Measurements from ENCODE around the gene CNOT8. TPM values are rescaled to one million over a fixed set of nuclear protein-coding genes. Genes with fewer than 3 reads are reported as not detected.
"Not testable (repeated sequence)": the region's sequence is repeated elsewhere in the genome, so short reads cannot be mapped to it uniquely, and the experiment has no call there.

The CNOT8 gene
- total RNA-seq, 2 experiments from 2014 or later = 52.4 to 79.4 TPM

DNA sequence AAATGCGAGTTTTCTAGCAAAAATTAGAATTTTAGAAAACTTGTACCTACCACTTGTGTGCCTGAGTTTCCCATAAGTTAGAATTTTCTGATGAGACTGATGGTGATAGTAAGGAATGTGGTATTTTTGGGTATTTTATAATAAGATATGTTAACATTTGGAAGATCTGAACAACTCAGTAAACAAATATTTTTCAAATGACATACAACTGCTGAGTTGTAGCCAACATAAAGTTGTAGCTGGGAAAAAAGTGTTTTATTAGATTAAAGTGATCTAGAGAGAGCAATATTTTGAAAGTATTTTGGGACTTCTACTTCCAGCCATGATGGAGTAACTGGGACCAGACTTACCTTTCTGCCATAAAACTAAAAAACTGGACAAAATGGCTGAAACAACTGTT lies 41.6 kb downstream of the CNOT8 start:
- H3K27ac ChIP-seq (ENCODE audit: low read depth, low read length, poor library complexity, severe bottlenecking) = no peak overlapping the region
- no peak overlapping the region for H3K4me2 ChIP-seq (ENCODE audit: low read length)
- TF ChIP-seq CTCF (conservative IDR thresholded peaks at IDR 0.05; ENCODE audit: low read length) (no peak), EZH2phosphoT487 (IDR thresholded peaks at IDR 0.05; ENCODE audit: borderline replicate concordance, low read depth, low read length) (no peak)
- intact Hi-C loops (cut with micrococcal nuclease; ENCODE audit: unreplicated experiment) = no loop called here
- H3K9me2 ChIP-seq (ENCODE audit: insufficient read depth, low read length) = no peaks in the 10 kb centered on the region
- H3K79me2 ChIP-seq (ENCODE audit: insufficient read depth, low read depth, low read length) = no peaks in the 10 kb centered on the region
- H3K4me3 ChIP-seq (ENCODE audit: low read depth, low read length, poor library complexity, severe bottlenecking) = no peak overlapping the region
- no peaks in the 10 kb centered on the region for H3K4me1 ChIP-seq (ENCODE audit: insufficient read depth, low read length, poor library complexity, severe bottlenecking)
- H4K20me1 ChIP-seq (ENCODE audit: insufficient read depth, low read length) = no peaks in the 10 kb centered on the region
- ChIA-PET CTCF (ENCODE audit: unreplicated experiment) (no interaction called here), POLR2A (no interaction called here)
- H2AFZ ChIP-seq (ENCODE audit: low read length) = no peak overlapping the region
- no peak for DNase-seq (ENCODE audit: low spot score)
- H3K36me3 ChIP-seq (ENCODE audit: insufficient read depth, low read length) = peaks cover 97% of the 10 kb centered on the region
- no peaks in the 10 kb centered on the region for H3K9me3 ChIP-seq (ENCODE audit: low read length)
- no TSS peak for BruUV-seq (replicated peaks)

DNA sequence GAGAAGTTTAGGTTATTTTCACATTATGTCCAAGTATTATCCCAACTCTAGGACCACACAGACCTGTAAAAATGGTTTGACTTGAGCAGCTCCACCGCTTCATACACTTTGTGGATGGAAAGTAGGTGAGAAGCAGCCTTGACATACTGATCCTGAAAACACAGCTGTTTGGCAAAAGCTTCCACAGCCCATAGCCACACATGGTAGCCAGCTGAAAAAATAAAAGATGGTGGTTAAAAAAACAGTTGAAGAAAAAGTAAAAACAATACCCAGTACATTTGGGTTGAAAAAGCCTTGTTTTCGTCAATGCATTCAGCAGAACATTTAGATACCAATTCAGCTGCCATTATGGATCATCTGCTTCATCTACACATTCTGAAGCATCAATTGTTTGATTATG lies 42.8 kb downstream of the CNOT8 start:
- TF ChIP-seq EZH2phosphoT487 (IDR thresholded peaks at IDR 0.05; ENCODE audit: borderline replicate concordance, low read depth, low read length) (no peak), CTCF (conservative IDR thresholded peaks at IDR 0.05; ENCODE audit: low read length) (no peak)
- Histone ChIP-seq H3K27ac (ENCODE audit: low read depth, low read length, poor library complexity, severe bottlenecking) (no peak overlapping the region), H3K79me2 (ENCODE audit: insufficient read depth, low read depth, low read length) (no peaks in the 10 kb centered on the region), H4K20me1 (ENCODE audit: insufficient read depth, low read length) (no peaks in the 10 kb centered on the region), H3K36me3 (ENCODE audit: insufficient read depth, low read length) (peaks cover 96% of the 10 kb centered on the region), H2AFZ (ENCODE audit: low read length) (no peak overlapping the region), H3K4me3 (ENCODE audit: low read depth, low read length, poor library complexity, severe bottlenecking) (no peak overlapping the region), H3K9me2 (ENCODE audit: insufficient read depth, low read length) (no peaks in the 10 kb centered on the region), H3K4me1 (ENCODE audit: insufficient read depth, low read length, poor library complexity, severe bottlenecking) (no peaks in the 10 kb centered on the region), H3K4me2 (ENCODE audit: low read length) (no peak overlapping the region), H3K9me3 (ENCODE audit: low read length) (no peaks in the 10 kb centered on the region)
- POLR2A ChIA-PET = interaction anchor here (0.6 kb wide), 1 partner anchor 29 kb away, joined by 4 read pairs; no protein-coding TSS in a partner anchor
- intact Hi-C loops (cut with micrococcal nuclease; ENCODE audit: unreplicated experiment) = no loop called here
- no TSS peak for BruUV-seq (replicated peaks)
- CTCF ChIA-PET (ENCODE audit: unreplicated experiment) = no interaction called here
- no peak for DNase-seq (ENCODE audit: low spot score)

- DNase-seq (ENCODE audit: low spot score) = no peak
- ChIA-PET CTCF (ENCODE audit: unreplicated experiment) (no interaction called here), POLR2A (interaction anchor here (0.6 to 1.7 kb wide), 2 partner anchors 12 to 29 kb away, joined by 3 to 4 read pairs; no protein-coding TSS in a partner anchor)
- Histone ChIP-seq H3K36me3 (ENCODE audit: insufficient read depth, low read length) (peaks cover 96% of the 10 kb centered on the region), H3K79me2 (ENCODE audit: insufficient read depth, low read depth, low read length) (no peaks in the 10 kb centered on the region), H3K4me1 (ENCODE audit: insufficient read depth, low read length, poor library complexity, severe bottlenecking) (no peaks in the 10 kb centered on the region), H2AFZ (ENCODE audit: low read length) (no peak overlapping the region), H3K9me2 (ENCODE audit: insufficient read depth, low read length) (no peaks in the 10 kb centered on the region), H3K9me3 (ENCODE audit: low read length) (no peaks in the 10 kb centered on the region), H3K27ac (ENCODE audit: low read depth, low read length, poor library complexity, severe bottlenecking) (no peak overlapping the region), H3K4me2 (ENCODE audit: low read length) (no peak overlapping the region), H4K20me1 (ENCODE audit: insufficient read depth, low read length) (no peaks in the 10 kb centered on the region), H3K4me3 (ENCODE audit: low read depth, low read length, poor library complexity, severe bottlenecking) (no peak overlapping the region)
- TF ChIP-seq CTCF (conservative IDR thresholded peaks at IDR 0.05; ENCODE audit: low read length) (no peak), EZH2phosphoT487 (IDR thresholded peaks at IDR 0.05; ENCODE audit: borderline replicate concordance, low read depth, low read length) (no peak)
- intact Hi-C loops (cut with micrococcal nuclease; ENCODE audit: unreplicated experiment) = no loop called here
- no TSS peak for BruUV-seq (replicated peaks)
Measured at GRCh38 chr5:154901913-154902312, 43.5 kb downstream of the CNOT8 start.

DNA sequence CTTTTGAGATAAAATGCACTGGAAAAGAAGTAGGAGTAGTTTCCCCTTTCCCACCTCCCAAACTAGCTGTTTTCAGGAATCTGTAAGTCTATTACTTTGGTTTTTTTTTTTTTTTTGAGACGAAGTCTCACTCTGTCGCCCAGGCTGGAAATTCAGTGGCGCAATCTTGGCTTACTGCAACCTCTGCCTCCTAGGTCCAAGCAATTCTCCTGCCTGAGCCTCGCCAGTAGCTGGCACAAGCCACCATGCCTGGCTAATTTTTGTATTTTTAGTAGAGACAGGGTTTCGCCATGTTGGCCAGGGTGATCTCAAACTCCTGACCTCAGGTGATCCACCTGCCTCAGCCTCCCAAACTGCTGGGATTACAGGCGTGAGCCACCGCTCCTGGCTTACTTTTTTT lies 47.2 kb downstream of the CNOT8 start:
- H3K36me3 ChIP-seq (ENCODE audit: insufficient read depth, low read length) = peaks cover 93% of the 10 kb centered on the region

More for the DNA sequence above, 47.2 kb downstream of the CNOT8 start:
- intact Hi-C loops (cut with micrococcal nuclease; ENCODE audit: unreplicated experiment); CTCF ChIA-PET (ENCODE audit: unreplicated experiment); H3K27ac ChIP-seq (ENCODE audit: low read depth, low read length, poor library complexity, severe bottlenecking); H3K9me3 ChIP-seq (ENCODE audit: low read length); H4K20me1 ChIP-seq (ENCODE audit: insufficient read depth, low read length); H3K79me2 ChIP-seq (ENCODE audit: insufficient read depth, low read depth, low read length); H3K4me1 ChIP-seq (ENCODE audit: insufficient read depth, low read length, poor library complexity, severe bottlenecking); H3K9me2 ChIP-seq (ENCODE audit: insufficient read depth, low read length); H3K4me2 ChIP-seq (ENCODE audit: low read length); BruUV-seq (replicated peaks); DNase-seq (ENCODE audit: low spot score); H3K4me3 ChIP-seq (ENCODE audit: low read depth, low read length, poor library complexity, severe bottlenecking); H2AFZ ChIP-seq (ENCODE audit: low read length): not testable (repeated sequence)
- POLR2A ChIA-PET = interaction anchor here (0.6 kb wide), 1 partner anchor 36 kb away, joined by 3 read pairs; no protein-coding TSS in a partner anchor

Measured in OCI-LY7 (cell line).